ENCODE results near the gene HM13.

DNA sequence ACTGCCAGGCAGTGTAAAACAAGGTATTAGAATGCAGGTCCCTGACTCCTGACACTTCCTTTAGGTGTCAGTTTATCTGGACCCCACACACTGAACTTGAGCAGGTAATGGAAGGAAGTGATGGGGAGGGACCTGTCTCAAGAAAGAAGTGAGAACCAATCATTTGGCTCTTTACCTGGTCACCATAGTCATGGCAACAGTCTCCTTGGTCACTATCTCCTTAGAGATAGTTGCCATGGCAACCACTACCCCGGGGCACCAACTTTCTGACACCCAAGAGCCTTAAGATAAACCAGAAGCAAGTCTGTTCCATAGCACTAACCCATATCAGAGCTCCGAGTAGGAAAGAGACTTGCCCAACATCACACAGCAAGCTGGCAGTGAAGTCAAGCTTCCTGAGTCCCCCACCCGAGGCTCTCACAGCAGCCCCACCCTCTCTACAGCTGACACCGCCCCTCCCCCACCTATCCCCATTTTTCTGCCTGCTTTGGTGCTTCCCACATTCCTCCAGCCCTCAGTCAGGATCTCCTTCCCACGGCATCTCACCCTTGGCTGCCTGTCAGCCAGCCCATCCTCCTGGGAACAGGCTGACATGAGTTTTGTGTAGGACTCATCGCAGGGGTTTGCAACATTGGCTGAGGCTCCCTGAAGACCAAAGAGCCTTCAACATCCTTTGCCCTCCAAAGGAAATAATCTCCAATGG lies 16.3 kb upstream of the HM13 start:
- TF ChIP-seq, protein P1, sequence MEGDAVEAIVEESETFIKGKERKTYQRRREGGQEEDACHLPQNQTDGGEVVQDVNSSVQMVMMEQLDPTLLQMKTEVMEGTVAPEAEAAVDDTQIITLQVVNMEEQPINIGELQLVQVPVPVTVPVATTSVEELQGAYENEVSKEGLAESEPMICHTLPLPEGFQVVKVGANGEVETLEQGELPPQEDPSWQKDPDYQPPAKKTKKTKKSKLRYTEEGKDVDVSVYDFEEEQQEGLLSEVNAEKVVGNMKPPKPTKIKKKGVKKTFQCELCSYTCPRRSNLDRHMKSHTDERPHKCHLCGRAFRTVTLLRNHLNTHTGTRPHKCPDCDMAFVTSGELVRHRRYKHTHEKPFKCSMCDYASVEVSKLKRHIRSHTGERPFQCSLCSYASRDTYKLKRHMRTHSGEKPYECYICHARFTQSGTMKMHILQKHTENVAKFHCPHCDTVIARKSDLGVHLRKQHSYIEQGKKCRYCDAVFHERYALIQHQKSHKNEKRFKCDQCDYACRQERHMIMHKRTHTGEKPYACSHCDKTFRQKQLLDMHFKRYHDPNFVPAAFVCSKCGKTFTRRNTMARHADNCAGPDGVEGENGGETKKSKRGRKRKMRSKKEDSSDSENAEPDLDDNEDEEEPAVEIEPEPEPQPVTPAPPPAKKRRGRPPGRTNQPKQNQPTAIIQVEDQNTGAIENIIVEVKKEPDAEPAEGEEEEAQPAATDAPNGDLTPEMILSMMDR (conservative IDR thresholded peaks at IDR 0.05; ENCODE audit: low read length) = no peak
- TF ChIP-seq EZH2phosphoT487 (IDR thresholded peaks at IDR 0.05; ENCODE audit: borderline replicate concordance, low read depth, low read length) = no peak
